ENCODE results near the gene IL17D. TPM values are rescaled to one million over a fixed set of nuclear protein-coding genes. Genes with fewer than 3 reads are reported as not detected.

IL17D gene
- total RNA-seq, 2 experiments from 2014 or later: 1.0 to 1.2 TPM

DNA sequence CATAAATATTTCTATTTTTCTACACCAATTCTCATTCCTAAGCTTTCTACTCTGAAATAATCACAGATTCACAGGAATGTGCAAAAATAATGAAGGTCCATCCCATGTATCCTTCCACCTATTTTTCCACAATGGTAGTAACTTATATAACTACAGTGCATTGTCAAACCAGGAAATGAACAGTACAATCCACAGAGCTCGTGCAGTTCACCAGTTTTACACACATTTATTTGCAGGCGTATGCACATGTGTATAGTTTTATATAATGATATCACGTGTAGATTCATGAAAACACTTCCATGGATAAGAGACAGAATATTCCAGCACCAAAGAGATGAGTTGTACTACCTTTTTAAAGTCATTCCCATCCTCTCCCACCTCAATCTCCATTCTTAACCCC lies 57.4 kb downstream of the IL17D start:
- ChIA-PET POLR2A (no interaction called here), CTCF (no interaction called here)

DNA sequence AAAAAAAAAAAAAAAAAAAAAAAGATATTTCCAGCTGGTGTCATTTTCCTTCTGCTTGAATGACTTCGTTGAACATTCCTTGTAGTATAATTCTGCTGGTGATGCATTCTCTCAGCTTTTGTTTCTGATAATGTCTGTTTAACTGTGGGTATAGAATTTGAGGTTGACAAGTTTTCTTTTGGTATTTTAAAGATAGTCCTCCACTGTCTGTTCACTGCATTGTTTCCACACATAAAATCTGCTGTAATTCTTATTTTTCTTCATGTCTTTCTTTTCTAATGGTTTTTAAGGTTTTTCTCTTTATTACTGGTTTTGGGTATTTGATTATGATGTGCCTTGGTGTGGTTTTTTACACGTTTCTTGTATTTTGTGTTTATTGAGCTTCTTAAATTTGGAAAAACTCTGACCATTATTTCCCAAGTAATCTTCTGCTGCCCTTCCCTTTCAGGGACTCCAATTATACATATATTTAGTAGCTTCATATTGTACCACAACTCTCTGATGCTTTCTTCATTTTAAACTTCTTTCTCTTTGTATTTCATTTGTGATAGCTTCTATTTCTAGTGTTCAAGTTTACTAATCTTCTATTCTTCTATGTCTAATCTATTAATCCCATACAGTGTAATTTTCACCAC lies 63.9 kb downstream of the IL17D start:
- ChIA-PET CTCF (interaction anchor here (0.7 kb wide), 1 partner anchor 1008 kb away, joined by 3 read pairs; no protein-coding TSS in a partner anchor), POLR2A (no interaction called here)

DNA sequence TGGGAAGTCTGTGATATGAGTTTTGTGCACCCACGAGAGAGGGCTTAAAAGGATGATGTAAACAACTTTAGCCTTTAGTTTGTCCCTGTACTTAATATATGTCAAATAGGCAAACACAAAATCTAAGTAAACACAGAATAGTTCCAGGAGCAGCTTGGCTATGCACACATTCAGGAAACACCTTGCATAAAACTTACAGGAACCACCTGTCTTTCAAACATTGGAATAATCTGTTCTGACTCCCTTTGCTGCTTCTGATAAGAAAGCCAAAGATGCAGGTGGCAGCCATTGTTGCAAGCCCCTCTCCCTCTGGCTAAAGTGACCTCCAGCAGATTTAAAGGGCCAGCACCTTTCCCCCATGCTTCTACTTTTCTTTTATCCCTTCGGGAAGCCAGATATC lies 65.6 kb downstream of the IL17D start:
- CTCF ChIA-PET: no interaction called here
- POLR2A ChIA-PET: no interaction called here

DNA sequence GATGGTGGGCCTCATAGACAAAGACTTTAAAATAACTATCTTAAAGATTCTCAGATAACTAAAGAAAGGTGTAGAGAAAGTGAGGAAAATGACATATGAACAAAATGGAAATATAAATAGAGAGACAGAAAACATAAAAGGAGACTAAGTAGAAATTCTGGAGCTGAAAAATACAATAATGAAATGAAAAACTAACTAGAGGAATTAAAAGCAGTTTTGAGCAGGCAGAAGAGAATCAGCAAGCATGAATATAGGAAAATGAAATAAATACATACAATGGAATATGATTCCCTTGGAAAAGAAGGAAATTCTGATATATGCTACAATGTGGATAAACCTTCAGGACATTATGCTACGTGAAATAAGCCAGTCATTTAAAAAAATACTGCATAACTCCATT lies 66.3 kb downstream of the IL17D start:
- ChIA-PET CTCF (no interaction called here), POLR2A (no interaction called here)

Other genes starting within 250 kb of the IL17D start
- 1 to 10 TPM; 7.2 to 7.3 TPM for gene CRYL1, start 177.8 kb upstream of the IL17D start, total RNA-seq
- 1 to 10 TPM; 4.0 to 4.7 TPM for gene IFT88, start 136.5 kb upstream of the IL17D start, total RNA-seq
- 10 to 100 TPM; 19.6 to 21.3 TPM for gene EEF1AKMT1, start 70.3 kb downstream of the IL17D start, total RNA-seq
- 10 to 100 TPM; 31.4 to 32.7 TPM for gene XPO4, start 199.0 kb downstream of the IL17D start, total RNA-seq

All from activated CD8-positive, alpha-beta memory T cell treated with anti-CD3 and anti-CD28 coated beads for 36 hours (primary cell).